MG63 (cell line): ENCODE data around the gene NCAPG2. TPM values are rescaled to one million over a fixed set of nuclear protein-coding genes. Genes with fewer than 3 reads are reported as not detected.
A peak's percentile ranks its signal among the peaks of the same experiment; 100 is the strongest.
"Not testable (repeated sequence)": the region's sequence is repeated elsewhere in the genome, so short reads cannot be mapped to it uniquely, and the experiment has no call there.

Experiments used
- DNase-seq: peaks from one replicate; pipeline ENCODE4 v3.0.0-alpha.2; 2020
- H3K27me3 ChIP-seq: fragments of 250-450 bp; sonication (Bioruptor Pico); 2 replicates; pipeline ENCODE4 v1.5.1; 2020; ENCODE audit warnings: mild to moderate bottlenecking, moderate library complexity
- H3K36me3 ChIP-seq: fragments of 250-450 bp; sonication (Bioruptor Pico); 2 replicates; pipeline ENCODE4 v1.5.1; 2020; ENCODE audit warnings: mild to moderate bottlenecking, moderate library complexity
- H3K4me3 ChIP-seq: fragments of 250-450 bp; sonication (Bioruptor Pico); 2 replicates; pipeline ENCODE4 v1.5.1; 2020; ENCODE audit warnings: mild to moderate bottlenecking, moderate library complexity
- H3K9me3 ChIP-seq: fragments of 250-450 bp; sonication (Bioruptor Pico); 2 replicates; pipeline ENCODE4 v1.5.1; 2020; ENCODE audit warnings: mild to moderate bottlenecking, moderate library complexity
- total RNA-seq: library from RNA; depleted of rRNA; stranded (reverse); fragments of >200 nt; shearing (Covaris generic); gene quantifications from 2 replicates; pipeline ENCODE4 v1.2.3, GENCODE V29; 2014; ENCODE audit warnings: low replicate concordance

Gene NCAPG2
- total RNA-seq, 1 experiment from 2014 or later = 13.8 TPM

- Histone ChIP-seq H3K4me3 (no peak overlapping the region), H3K27me3 (no peaks in the 10 kb centered on the region), H3K9me3 (no peaks in the 10 kb centered on the region), H3K36me3 (peaks cover 20% of the 10 kb centered on the region)
- no peak for DNase-seq
Observed at GRCh38 chr7:158645842-158646241, 58.8 kb downstream of the NCAPG2 start.

- H3K4me3 ChIP-seq = no peak overlapping the region
- peaks cover 18% of the 10 kb centered on the region for H3K36me3 ChIP-seq
- no peak for DNase-seq
- H3K27me3 ChIP-seq = no peaks in the 10 kb centered on the region
- no peaks in the 10 kb centered on the region for H3K9me3 ChIP-seq
Observed at GRCh38 chr7:158642149-158642548, 62.5 kb downstream of the NCAPG2 start.

- Histone ChIP-seq H3K36me3 (peaks cover 13% of the 10 kb centered on the region), H3K4me3 (no peak overlapping the region), H3K9me3 (no peaks in the 10 kb centered on the region), H3K27me3 (no peaks in the 10 kb centered on the region)
- DNase-seq = no peak
Observed at GRCh38 chr7:158638001-158638400, 66.6 kb downstream of the NCAPG2 start.

GRCh38 chr7:158633055-158633956 lies 71.3 kb downstream of the NCAPG2 start:
- H3K4me3 ChIP-seq = no peak overlapping the region
- no peaks in the 10 kb centered on the region for H3K9me3 ChIP-seq
- no peaks in the 10 kb centered on the region for H3K27me3 ChIP-seq
- no peak for DNase-seq
- peaks cover 4% of the 10 kb centered on the region; the same call in 1 of the 2 replicates for H3K36me3 ChIP-seq

- no peaks in the 10 kb centered on the region for H3K9me3 ChIP-seq
- H3K36me3 ChIP-seq = peaks cover 2% of the 10 kb centered on the region; the same call in 1 of the 2 replicates
- H3K27me3 ChIP-seq = no peaks in the 10 kb centered on the region
- peak; percentile 17 for DNase-seq
- H3K4me3 ChIP-seq = no peak overlapping the region
Observed at GRCh38 chr7:158631574-158632195, 72.9 kb downstream of the NCAPG2 start.

- not testable (repeated sequence) for H3K9me3 ChIP-seq, H3K36me3 ChIP-seq, DNase-seq, H3K27me3 ChIP-seq, H3K4me3 ChIP-seq
Observed at GRCh38 chr7:158626289-158626688, 78.3 kb downstream of the NCAPG2 start.

GRCh38 chr7:158623241-158623640 lies 81.4 kb downstream of the NCAPG2 start:
- Histone ChIP-seq H3K36me3 (no peaks in the 10 kb centered on the region), H3K9me3 (no peaks in the 10 kb centered on the region), H3K27me3 (no peaks in the 10 kb centered on the region), H3K4me3 (no peak overlapping the region)
- no peak for DNase-seq

- Histone ChIP-seq H3K9me3 (no peaks in the 10 kb centered on the region), H3K36me3 (no peaks in the 10 kb centered on the region; the same call in 1 of the 2 replicates), H3K4me3 (no peak overlapping the region), H3K27me3 (no peaks in the 10 kb centered on the region)
- DNase-seq = no peak
Observed at GRCh38 chr7:158620839-158621441, 83.7 kb downstream of the NCAPG2 start.

- Histone ChIP-seq H3K36me3 (no peaks in the 10 kb centered on the region; the same call in 1 of the 2 replicates), H3K27me3 (no peaks in the 10 kb centered on the region), H3K9me3 (no peaks in the 10 kb centered on the region), H3K4me3 (no peak overlapping the region)
- no peak for DNase-seq
Observed at GRCh38 chr7:158620418-158620817, 84.2 kb downstream of the NCAPG2 start.

- H3K4me3 ChIP-seq = no peak overlapping the region
- no peaks in the 10 kb centered on the region for H3K27me3 ChIP-seq
- no peak for DNase-seq
- H3K36me3 ChIP-seq = no peaks in the 10 kb centered on the region; the same call in 1 of the 2 replicates
- no peaks in the 10 kb centered on the region for H3K9me3 ChIP-seq
Observed at GRCh38 chr7:158618745-158619140, 85.9 kb downstream of the NCAPG2 start.

GRCh38 chr7:158617737-158618128 lies 86.9 kb downstream of the NCAPG2 start:
- Histone ChIP-seq H3K36me3 (no peaks in the 10 kb centered on the region; the same call in 1 of the 2 replicates), H3K4me3 (no peak overlapping the region), H3K9me3 (no peaks in the 10 kb centered on the region), H3K27me3 (no peaks in the 10 kb centered on the region)
- DNase-seq = no peak

GRCh38 chr7:158616050-158616449 lies 88.6 kb downstream of the NCAPG2 start:
- H3K4me3 ChIP-seq = no peak overlapping the region
- DNase-seq = no peak
- H3K27me3 ChIP-seq = no peaks in the 10 kb centered on the region
- no peaks in the 10 kb centered on the region; the same call in 1 of the 2 replicates for H3K36me3 ChIP-seq
- no peaks in the 10 kb centered on the region for H3K9me3 ChIP-seq

GRCh38 chr7:158614700-158615099 lies 89.9 kb downstream of the NCAPG2 start:
- Histone ChIP-seq H3K4me3 (no peak overlapping the region), H3K9me3 (no peaks in the 10 kb centered on the region), H3K27me3 (no peaks in the 10 kb centered on the region), H3K36me3 (no peaks in the 10 kb centered on the region; the same call in 1 of the 2 replicates)
- no peak for DNase-seq

- no peaks in the 10 kb centered on the region for H3K9me3 ChIP-seq
- DNase-seq = no peak
- no peaks in the 10 kb centered on the region for H3K27me3 ChIP-seq
- no peaks in the 10 kb centered on the region; the same call in 1 of the 2 replicates for H3K36me3 ChIP-seq
- H3K4me3 ChIP-seq = no peak overlapping the region
Observed at GRCh38 chr7:158613481-158613880, 91.1 kb downstream of the NCAPG2 start.

- H3K36me3 ChIP-seq = no peaks in the 10 kb centered on the region; the same call in 1 of the 2 replicates
- DNase-seq = no peak
- no peak overlapping the region for H3K4me3 ChIP-seq
- no peaks in the 10 kb centered on the region for H3K9me3 ChIP-seq
- no peaks in the 10 kb centered on the region for H3K27me3 ChIP-seq
Observed at GRCh38 chr7:158612546-158612945, 92.1 kb downstream of the NCAPG2 start.

GRCh38 chr7:158611541-158611940 lies 93.1 kb downstream of the NCAPG2 start:
- no peaks in the 10 kb centered on the region for H3K9me3 ChIP-seq
- no peaks in the 10 kb centered on the region for H3K36me3 ChIP-seq
- no peak for DNase-seq
- no peak overlapping the region for H3K4me3 ChIP-seq
- no peaks in the 10 kb centered on the region for H3K27me3 ChIP-seq

- Histone ChIP-seq H3K4me3 (no peak overlapping the region), H3K36me3 (no peaks in the 10 kb centered on the region), H3K9me3 (no peaks in the 10 kb centered on the region), H3K27me3 (no peaks in the 10 kb centered on the region)
- no peak for DNase-seq
Observed at GRCh38 chr7:158609313-158609974, 95.2 kb downstream of the NCAPG2 start.
